Measurements from ENCODE around the gene RASGRP4.
"Not testable (repeated sequence)": the region's sequence is repeated elsewhere in the genome, so short reads cannot be mapped to it uniquely, and the experiment has no call there.

RASGRP4 gene

DNA sequence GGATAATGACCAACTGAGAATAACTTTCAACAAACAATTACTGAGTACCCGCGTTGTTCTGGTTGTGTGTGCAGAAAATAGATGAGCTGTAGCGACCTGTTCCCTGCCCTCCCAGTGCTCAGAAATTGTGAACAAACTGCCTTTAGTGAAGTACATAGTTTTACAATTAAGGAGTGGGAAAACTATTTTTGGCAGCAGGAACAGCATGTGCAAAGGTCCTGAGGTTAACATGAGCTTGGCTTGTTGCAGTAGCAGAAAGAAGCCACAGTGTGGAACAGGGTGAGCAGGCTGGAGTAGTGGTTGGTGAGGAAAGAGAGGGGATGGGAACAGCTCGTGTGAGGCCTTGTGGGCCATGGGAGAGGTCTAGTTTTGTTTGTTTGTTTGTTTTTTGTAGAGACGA is 23.5 kb upstream of the RASGRP4 start:
- in situ Hi-C loops (cut with MboI; ENCODE audit: low sequenced_read_pairs) = no loop called here

DNA sequence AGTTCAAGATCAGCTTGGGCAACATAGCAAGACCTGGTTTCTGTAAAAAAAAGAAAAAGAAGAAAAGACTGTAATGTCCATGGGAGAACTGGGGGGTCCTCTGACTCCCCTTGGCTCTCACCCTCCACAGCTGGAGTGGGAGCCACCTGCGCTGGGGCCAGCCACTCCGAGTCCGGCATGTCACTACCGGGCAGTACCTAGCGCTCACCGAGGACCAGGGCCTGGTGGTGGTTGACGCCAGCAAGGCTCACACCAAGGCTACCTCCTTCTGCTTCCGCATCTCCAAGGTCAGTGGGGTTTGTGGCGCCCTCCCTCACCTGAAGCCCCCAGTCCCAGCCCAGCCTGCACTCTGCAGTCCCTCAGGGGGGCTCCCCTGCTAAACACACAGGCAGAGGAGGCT is 22.2 kb upstream of the RASGRP4 start:
- in situ Hi-C loops (cut with MboI; ENCODE audit: low sequenced_read_pairs) = no loop called here

DNA sequence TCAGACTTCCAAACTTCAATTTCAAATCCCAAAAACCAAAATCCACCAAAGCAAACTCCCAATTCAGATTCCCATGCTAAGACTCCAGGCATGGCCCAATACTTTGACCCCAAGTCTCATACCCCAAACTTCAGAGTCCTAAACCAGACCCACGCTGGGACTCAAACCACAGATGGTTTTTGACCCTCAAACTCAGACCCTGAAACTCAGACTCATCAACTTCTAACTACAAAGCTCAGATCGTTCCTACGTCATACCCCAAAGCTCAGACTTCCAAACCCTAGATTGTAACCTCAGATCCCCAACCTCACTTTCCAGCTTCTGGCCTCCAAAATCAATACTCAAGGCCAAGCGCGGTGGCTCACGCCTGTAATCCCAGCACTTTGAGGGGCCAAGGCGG is 19.3 kb upstream of the RASGRP4 start:
- in situ Hi-C loops (cut with MboI; ENCODE audit: low sequenced_read_pairs) = no loop called here

DNA sequence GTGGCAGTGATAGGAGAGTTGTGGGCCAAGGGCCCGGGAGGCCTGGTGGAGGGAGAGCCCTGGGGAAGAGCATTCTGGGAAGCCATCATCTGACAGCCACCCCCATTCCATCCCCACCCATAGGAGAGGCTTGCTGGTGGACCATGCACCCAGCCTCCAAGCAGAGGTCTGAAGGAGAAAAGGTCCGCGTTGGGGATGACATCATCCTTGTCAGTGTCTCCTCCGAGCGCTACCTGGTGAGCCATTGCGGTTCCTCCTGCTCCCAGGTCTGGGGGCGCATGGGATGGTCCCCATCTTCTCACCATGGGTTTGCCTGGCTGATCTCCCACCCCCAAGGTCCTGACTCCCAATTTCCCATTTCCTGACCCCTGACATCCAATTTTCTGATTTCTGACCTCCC is 18.0 kb upstream of the RASGRP4 start:
- in situ Hi-C loops (cut with MboI; ENCODE audit: low sequenced_read_pairs) = no loop called here

DNA sequence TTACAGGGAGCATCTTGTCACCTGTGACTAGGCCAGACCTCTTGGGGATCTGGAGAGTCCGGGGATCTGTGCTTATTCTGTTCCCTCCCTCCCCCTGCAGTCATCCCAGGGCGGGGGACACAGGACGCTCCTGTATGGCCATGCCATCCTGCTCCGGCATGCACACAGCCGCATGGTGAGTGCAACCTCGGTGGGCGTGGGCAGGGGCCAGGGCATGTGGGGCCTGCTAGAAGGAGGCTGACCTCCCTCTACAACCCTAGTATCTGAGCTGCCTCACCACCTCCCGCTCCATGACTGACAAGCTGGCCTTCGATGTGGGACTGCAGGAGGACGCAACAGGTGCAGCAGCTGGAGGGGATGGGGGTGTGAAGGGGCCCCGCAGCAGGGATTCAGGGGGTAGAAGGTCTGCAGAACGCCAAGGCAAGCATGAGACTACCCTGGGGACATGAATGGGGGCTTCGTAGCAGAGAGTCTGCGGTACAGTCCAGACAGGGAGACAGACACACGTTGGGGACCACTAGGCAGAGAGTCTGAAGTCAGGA is 17.5 kb upstream of the RASGRP4 start:
- in situ Hi-C loops (cut with MboI; ENCODE audit: low sequenced_read_pairs) = no loop called here

DNA sequence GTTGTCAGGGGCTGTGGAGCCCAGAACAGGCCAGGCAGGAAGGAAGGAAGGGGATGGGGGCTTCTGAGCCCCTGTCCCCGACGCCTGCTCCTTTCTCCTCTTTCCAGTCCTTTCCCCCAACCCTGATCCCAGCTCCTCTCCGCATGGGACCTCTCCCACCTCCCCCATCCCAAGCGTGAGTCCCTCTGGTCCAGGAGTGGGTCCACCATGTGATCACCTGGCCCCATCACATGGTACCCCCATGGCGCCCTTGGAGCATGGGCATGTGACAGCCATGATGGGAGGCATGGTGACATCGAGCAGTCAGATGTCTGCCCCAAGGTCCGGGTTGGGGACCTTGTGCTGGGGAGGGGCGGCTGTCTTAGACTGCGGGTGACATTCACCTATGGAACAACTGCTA is 16.7 kb upstream of the RASGRP4 start:
- in situ Hi-C loops (cut with MboI; ENCODE audit: low sequenced_read_pairs) = no loop called here

DNA sequence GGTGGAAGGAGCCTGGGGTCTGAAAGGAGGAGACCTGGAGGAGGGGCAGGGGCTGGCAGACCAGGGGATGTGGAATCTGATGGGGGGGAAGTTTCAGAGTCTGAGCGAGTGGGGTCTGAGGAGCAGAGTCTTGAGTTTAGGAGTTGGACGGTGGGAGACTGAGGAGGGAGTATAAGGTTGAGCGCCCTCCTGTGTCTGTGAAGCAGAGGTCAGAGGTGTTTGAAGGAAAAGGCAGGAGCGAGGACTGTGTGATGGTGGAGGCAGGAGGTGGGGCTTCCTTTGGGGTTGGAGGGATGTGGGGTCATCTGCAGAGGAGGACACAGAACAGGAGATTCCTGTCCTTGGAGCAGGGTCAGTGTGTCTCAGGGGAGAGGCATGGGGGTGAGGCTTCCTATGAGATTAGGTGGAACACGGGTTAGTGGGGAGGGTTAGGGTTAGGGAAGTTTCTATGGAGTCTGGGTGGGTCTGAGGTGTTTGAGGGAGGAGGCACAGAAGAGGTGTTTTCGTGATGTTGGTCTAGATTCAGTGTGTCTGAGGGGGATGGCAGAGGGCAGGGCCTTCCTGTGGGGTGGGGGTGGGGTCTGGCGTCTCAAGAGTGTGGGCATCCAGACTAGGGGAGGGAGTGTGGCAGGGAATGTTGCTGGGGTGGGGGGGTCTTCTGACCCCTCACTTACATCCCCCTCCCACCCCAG is 15.8 kb upstream of the RASGRP4 start:
- in situ Hi-C loops (cut with MboI; ENCODE audit: low sequenced_read_pairs) = no loop called here

DNA sequence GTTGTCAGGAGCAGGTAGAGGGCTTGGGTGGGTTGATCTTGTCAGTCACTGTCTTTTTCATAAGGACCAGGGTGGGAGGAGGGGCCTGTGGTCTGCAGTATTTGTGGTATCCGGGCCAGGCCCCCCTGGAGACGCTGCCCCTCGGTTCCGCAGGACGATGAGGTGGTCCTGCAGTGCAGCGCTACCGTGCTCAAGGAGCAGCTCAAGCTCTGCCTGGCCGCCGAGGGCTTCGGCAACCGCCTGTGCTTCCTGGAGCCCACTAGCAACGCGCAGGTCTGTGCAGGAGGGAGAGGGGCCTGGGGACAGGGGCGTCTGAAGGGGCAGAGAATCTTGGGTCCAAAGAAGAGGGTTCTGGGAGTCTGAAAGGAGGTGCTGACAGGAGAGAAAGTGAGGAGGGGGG is 14.6 kb upstream of the RASGRP4 start:
- in situ Hi-C loops (cut with MboI; ENCODE audit: low sequenced_read_pairs) = no loop called here

DNA sequence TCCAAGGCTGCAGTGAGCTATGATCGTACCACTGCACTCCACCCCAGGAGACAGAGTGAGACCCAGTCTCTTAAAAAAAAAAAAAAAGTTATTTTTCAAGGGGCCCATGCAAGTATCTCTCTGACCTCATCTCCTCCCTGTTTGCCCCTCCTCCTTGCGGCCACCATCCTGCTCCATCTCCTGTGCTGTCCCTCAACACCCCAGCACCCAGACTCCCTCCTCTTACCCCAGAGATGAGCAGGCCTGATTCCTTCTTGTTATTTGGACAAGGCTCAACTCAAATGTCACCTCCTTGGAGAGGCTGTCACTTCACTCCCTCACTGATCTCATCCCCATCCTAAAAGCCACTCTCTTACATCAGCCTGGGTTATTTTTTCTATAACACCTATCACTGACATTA is 11.9 kb upstream of the RASGRP4 start:
- in situ Hi-C loops (cut with MboI; ENCODE audit: low sequenced_read_pairs) = no loop called here

DNA sequence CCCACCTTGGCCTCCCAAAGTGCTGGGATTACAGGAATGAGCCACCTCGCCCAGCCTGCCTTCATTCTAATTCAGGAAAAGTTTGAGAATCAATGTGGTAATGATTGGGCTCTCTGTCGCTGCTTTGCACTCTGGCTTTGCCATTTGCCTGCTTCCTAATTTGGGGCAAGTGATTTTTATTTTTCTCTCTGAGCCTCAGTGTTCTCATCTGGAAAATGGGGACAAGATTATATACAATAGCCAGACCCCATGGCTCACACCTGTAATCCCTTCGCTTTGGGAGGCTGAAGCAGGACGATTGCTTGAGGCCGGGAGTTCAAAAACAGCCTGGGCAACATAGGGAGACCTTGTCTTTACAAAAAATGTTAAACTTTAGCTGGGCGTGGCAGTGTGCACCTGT is 11.3 kb upstream of the RASGRP4 start:
- in situ Hi-C loops (cut with MboI; ENCODE audit: low sequenced_read_pairs) = no loop called here

DNA sequence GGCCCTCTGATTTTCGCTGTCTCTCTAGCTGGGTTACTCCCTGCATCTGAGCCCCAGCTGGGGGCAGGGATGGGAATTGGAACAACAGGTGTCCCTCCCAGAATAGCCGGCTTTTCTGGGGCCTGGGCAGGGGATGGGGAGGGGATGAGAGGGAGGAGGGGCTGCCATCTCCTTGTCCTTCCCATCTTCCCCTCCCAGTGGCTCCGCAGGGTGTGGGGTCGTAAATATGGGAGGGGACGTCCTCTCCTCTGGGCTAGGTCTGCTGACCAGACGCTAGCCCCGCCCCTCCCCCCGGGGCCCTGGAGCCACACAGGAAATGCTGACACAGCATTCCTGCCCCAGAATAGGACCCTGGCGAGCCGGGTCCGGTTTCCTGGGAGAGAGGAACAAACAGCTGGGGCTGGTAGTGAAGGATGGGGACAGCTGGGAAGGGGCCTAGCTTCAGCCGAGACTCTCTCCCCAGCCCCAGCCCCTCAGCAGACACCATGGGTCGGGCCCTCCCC is 8.6 kb upstream of the RASGRP4 start:
- in situ Hi-C loops (cut with MboI; ENCODE audit: low sequenced_read_pairs) = no loop called here

DNA sequence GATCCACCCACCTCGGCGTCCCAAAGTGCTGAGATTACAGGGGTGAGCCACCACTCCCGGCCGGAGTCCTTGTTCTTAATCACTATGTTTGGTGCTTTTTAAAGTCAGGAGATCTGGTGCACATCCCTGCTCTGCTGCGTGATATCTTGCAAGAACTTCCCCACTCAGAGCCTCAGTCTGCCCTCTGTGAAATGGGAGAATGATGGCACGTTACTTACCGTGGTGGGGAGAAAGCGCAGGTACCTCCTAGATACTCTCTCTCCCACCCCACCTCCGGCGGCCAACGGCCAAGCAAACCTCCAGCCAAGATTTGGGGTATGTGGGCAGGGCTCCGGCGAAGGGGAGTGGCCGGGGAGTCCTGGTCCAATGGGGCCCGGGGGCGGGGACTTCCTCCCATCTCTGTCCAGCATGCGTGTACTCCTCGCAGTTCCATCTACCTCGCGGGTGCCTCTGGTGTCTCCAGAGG is 7.3 kb upstream of the RASGRP4 start, which contains the start of gene RYR1:
Gene RYR1, plus strand, starts transcription at position 424 of the 466 bp plus-strand sequence. CDS start 139 bp downstream, outside the sequence.
- in situ Hi-C loops (cut with MboI; ENCODE audit: low sequenced_read_pairs) = no loop called here

DNA sequence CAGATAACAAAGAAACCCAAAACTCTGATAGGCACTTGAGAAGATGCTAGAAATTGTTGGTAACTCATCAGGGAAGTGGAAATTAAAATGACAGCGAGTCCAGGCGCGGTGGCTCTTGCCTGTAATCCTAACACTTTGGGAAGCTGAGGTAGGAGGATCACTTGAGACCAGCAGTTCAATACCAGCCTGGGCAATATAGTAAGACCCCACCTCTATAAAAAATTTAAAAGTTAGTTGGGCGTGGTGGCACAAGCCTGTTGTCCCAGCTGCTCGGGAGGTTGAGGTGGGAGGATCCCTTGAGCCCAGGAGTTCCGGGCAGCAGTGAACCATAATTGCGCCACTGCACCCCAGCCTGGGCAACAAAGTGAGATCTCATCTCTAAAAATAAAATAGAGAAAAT is 4.9 kb upstream of the RASGRP4 start:
- in situ Hi-C loops (cut with MboI; ENCODE audit: low sequenced_read_pairs) = no loop called here

DNA sequence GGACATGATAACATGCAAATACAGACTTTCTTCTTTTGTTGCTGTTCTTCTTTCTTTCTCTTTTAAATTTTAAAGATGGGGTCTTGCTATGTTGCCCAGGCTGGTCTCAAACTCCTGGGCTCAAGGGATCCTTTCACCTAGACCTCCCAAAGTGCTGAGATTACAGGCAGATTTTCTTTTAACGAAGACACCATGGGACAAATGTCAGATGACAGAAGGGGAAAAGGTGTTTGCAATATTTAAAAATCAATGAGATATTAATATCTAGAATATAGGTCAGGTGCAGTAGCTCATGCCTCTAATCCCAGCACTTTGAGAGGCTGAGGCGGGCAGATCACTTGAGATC is 3.8 kb upstream of the RASGRP4 start:
- in situ Hi-C loops (cut with MboI; ENCODE audit: low sequenced_read_pairs) = no loop called here

DNA sequence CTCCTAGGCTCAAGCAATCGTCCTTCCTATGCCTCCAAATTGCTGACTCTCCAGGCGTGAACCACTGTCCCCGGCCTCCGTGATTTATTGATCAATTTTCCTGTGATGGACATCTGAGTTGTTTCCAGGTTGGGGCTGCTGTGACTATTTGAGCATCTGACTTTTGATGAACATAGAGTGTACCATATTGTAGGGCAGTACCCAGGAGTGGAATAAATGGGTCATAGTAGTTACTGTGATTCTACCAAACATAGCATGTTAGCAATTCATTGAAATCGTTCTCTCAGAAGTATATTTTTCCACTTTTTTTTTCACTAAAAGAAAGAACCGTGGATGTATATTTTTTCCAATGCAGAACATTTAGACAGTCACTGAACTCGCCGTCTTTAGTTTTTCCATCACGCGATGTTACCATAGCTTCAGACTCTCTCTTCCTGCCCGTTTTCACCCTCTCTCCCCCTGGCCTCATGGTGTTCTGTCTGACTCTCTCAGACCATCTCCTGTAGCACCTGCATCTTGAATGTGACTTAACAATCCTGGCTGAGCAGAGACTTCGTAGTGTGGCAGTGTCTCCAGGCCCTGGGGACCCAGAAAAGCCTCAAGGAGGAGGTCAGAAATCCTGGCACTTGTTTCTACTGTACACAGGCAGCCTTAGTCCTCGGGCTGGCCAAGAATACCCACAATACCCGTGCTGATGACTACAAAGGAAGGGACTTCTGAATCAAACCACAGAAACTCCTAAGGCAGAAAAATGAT is 3.2 kb upstream of the RASGRP4 start:
- in situ Hi-C loops (cut with MboI; ENCODE audit: low sequenced_read_pairs) = no loop called here

DNA sequence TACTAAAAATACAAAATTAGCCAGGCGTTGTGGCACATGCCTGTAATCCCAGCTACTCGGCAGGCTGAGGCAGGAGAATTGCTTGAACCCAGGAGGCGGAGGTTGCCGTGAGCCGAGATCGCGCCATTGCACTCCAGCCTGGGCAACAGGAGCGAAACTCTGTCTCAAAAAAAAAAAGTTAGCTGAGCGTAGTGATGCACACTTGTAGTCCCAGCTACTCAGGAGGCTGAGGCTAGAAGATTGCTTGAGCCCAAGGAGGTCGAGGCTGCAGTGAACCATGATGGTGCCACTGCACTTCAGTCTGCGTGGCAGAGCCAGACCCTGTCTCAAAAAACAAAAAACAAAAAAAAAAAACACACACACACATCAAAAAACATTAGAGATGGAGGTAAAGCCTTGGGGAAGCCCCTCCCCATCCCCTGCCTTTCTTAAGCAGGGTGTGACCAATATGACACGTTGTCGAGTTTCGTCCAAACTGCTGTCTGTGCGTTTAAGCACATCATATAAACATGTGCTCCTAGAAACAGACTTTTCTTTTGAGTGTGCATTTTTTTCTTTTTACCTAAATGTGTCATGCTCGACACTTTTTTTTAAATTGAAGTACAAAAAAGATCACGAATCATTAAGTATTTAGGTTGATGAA is 1.1 kb upstream of the RASGRP4 start:
- in situ Hi-C loops (cut with MboI; ENCODE audit: low sequenced_read_pairs) = not testable (repeated sequence)

DNA sequence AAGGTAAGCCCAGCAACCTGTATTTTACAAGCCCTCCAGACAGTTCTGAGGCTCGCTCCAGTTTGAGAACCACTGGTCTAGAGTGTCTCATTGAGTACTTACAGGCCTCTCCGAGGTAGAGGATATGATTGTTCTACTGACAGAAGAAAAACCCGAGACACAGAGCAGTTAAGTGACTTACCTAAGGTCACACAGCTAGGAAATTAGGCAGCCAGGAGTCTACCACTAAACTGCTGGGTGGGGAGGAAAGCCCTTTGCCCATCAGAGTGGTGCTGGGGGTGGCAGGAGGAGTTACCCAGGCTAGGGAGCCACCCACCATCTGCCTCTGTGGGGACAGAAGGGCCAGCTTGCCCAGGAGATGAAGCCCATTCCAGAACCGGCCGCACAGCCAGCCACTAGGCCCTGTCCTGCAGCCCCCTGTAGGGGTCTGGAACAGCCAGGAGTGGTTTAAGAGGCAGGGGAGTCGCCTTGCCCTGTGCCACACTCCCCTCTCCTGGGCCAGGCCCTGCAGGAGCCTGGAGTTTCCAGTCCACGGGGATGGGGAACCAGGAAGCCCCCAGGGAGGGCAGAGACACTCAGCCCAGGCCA is 703 bp downstream of the RASGRP4 start:
- in situ Hi-C loops (cut with MboI; ENCODE audit: low sequenced_read_pairs) = no loop called here

DNA sequence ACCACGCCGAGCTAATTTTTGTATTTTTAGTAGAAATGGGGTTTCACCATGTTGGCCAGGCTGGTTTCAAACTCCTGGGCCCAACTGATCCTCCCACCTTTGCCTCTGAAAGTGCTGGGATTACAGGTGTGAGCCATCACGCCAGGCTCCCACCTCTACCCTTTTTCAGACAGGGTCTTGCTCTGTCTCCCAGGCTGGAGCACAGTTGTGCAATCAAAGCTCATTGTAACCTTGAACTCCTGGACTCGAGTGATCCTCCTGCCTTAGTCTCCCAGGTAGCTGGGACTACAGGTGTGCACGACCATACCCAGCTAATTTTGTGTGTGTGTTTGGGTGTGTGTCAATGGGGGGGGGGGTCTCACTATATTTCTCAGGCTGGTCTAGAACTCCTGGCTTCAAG is 1.7 kb downstream of the RASGRP4 start:
- in situ Hi-C loops (cut with MboI; ENCODE audit: low sequenced_read_pairs) = loop anchor here (25.0 kb wide), 1 partner anchor 488 kb away; the partner anchor contains the start of gene CCER2

DNA sequence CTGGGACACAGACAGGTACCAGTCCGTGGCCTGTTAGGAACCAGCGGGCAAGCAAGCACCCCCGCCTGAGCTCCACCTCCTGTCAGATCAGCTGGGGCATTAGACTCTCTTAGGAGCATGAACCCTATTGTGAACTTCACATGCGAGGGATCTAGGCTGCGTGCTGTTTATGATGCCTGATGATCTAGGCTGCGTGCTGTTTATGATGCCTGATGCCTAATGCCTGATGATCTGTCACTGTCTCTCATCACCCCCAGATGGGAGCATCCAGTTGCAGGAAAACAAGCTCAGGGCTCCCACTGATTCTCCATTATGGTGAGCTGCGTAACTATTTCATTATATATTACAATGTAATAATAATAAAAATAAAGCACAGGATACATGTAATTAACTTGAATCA is 3.6 kb downstream of the RASGRP4 start:
- in situ Hi-C loops (cut with MboI; ENCODE audit: low sequenced_read_pairs) = loop anchor here (25.0 kb wide), 1 partner anchor 490 kb away; the partner anchor contains the start of gene CCER2

DNA sequence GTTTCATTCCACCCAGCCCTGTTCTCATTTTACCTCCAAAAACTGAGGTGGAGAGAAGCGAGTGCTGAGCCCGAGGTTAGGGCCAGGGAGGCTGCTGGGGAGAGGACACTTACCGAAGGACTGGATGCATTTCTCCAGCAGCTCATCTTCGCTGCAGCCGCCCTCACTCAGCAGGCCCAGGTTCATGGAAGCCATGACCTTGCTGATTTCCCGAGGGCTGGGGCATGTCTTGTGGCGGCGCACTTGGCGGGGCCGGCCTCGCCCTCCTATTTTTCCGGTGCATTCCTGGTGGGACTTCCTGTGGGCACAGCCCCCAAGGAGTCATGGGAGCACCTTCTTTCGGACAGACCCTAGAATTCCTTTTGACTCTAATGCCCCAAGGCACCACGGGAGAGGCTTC is 4.2 kb downstream of the RASGRP4 start:
- in situ Hi-C loops (cut with MboI; ENCODE audit: low sequenced_read_pairs) = loop anchor here (25.0 kb wide), 1 partner anchor 490 kb away; the partner anchor contains the start of gene CCER2

DNA sequence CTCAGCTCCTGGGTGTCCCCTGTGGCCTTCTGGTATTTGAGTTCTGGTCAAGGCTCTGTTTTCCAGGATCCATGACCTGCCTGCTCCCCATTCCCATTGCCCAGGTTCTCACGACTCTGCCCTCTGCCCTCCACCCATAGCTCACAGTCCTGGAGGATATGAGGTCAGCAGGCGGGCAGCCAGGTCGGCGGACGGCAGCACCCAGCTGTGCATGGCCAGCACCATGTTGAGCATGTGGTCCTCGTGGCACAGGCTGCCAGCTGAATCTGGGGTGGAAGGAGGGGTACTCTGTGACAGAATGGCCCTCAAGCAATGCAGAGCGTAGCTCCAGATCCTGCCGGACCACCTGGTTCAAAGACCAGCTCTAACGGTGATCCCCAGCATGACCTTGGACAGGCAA is 5.1 kb downstream of the RASGRP4 start:
- in situ Hi-C loops (cut with MboI; ENCODE audit: low sequenced_read_pairs) = loop anchor here (25.0 kb wide), 1 partner anchor 491 kb away; the partner anchor contains the start of gene CCER2
